NCI-H2107 treated with DMSO at 0.1 percent for 48 hours (cell line): ENCODE data around the gene MICAL2.
A peak's percentile ranks its signal among the peaks of the same experiment; 100 is the strongest.

Source experiments
- DNase-seq: peaks from one replicate; lab custom pipeline; 2025; ENCODE audit not compliant: unreplicated experiment; lab: John Stamatoyannopoulos, UW

The MICAL2 gene

GRCh38 chr11:12166299-12167060 lies 56.1 kb downstream of the MICAL2 start:
- DNase-seq, result no peak

DNA sequence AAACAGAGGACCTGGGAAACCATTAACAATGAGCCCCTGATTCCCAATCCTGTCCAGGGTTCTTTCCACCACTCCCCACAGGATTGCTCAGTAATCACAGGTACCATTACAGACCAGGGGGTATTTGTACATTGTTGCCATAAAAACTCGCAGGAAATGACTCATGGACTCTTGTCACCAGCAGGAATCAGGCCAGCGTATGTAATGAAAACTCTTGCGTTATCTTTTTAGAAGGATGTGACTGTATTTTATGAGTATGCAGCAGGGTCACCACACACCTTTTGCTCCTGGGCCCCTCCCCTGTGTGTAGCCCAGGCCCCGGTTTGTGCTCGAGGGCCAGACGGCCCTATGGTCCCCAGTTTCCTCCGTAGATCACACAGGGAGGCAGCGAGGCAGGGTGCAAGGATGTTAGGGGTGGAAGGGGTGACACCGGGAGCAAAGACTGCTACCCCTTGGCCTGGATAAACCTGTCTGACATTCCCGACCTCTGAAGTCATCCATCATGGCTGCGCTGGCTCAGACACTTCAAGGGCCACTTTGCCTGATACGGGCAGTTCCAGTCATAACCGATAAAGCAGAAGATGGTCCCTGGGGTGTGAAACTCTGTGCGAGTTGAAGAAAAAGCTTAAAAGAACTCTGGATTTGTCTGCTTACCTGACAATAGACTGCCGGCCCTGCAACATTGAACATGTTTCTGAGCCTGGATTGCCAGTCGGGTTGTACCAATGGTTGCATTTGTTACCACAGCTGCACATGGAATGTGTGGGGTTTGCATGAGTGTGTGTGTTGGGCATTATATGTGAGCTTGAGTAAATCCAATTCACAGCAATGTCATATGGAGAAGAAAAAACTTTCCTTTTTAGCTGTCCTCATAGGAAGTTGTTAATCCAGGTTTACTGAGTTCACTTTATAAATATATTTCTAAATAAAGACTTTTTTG lies 56.9 kb downstream of the MICAL2 start:
- DNase-seq, result no peak

DNA sequence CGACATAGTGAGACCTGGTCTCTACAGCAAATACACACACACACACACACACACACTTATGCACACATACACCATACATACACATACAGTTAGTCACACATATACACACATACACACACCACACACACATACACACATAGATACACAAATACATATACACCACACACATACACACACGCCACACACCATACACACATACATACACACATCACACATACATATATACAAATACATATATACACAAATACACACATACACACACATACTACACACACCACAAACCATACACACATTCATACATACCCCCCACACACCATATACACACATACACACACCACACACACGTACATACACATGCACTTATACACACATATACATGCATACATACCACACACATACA lies 57.7 kb downstream of the MICAL2 start:
- no peak for DNase-seq

DNA sequence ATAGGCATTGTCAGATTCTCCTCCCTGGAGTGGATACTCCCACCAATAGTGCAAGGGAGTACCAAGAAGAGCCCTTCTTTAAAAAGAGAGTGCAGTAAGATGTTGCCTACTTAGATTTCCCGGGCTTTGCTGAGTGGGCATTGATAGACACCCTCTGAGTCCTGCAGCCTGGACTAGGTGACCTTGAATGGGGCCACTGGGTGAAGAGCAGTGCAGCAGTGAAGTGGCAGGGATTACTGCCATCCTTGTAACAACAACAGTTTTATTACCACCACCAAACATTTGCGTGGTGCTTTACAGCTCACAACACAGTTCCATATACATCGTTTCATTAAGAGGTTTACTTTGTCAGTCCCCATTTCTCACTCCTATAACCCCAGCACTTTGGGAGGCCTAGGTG lies 59.4 kb downstream of the MICAL2 start:
- no peak for DNase-seq

DNA sequence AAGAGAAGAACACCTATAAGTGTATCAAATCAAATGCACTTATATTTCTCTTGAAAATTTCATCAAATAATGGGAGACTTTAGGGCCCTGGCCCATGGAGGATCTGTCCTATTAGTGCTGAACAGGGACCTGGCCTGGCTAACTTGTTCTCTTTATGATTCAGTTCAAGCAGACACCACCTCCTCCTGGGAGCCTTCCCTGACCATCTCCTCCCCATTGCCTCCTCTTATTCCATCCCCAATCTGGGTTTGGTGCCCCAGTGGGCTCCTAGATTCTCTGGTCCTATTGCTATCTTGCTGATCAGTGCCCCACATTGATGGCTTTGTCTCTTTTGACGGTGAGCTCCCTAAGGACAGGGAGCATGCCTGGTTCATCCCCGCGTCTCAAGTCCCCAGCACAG lies 60.1 kb downstream of the MICAL2 start:
- DNase-seq, result no peak

DNA sequence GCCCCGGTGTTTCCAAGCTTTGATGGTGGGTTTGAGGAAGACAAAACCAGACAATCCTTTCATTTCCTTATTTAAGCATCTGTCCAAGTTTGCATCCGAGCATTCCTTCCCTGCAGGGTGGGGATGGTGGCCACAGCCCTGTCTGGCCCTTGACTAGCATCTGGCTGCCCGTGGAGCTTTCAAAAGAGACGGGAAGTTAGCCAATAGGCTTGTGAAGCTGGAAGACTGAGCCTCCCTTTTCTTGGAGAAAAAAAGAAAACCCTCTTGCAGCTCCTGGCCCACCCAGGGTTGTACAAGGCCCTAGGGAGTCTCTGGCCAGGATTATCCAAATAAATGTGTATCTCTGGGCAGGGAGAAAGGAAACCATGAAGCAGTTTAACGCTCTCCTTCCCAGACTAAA lies 60.6 kb downstream of the MICAL2 start:
- no peak for DNase-seq

DNA sequence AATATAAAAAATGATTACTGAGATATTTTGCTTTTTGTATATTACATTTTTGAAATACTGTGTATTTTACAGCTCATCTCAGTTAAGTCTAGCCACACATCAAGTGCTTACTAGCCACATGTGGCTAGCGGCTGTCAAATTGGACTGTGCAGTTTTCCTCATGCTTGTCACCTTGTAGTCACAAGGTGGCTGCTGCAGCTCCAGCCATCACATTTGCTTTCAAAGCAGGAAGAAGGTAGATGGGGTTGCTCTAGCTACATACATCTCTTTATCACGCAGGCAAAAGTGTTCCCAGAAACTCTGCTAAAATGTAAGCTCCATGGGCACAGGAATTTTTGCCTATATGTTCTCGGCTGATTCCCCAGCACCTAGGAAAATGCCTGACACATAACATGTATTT lies 61.5 kb downstream of the MICAL2 start:
- DNase-seq, result no peak

DNA sequence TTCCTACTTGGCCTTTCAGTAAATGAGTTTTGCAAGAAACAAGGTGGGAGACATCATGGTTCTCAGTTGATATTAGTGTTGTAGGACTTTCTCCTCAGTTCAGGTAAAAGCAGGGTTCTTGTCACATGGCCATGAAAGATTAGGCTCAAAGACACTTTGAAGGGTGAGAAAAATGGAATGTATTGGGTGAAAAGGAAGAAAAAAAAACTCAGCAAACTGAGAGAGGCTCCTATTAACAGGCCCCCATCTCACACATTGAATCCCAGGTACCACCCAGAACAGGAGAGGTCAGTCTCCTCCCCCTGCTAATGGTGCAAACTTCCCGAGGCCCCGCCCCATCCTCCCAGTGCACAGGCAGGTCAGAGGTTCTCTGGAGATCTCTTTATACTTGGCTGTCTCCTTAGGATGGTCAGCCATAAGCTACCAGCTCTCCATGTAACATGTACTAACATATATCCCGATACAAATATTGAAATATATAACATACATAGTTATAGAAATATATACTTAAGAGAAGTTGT lies 62.2 kb downstream of the MICAL2 start:
- DNase-seq, result no peak

DNA sequence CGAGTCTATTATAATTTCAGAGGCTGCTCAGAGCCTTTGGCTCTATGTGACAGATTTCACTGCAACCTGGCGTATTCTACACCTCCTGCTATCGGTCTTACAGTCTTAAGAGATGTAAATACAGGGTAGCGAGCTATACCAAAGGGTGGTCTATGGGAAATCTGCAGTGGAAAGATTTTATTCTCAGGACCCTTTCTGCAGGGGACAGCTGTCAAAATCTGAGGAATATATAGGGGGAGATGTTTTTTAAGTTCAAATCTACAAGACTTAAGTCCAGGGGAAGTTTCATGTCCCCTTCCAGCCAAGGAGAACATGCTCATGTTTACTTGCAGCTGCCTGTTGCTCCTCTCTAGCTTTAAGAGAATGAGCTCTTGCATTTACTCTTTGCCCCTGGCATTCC lies 62.7 kb downstream of the MICAL2 start:
- DNase-seq, result no peak

GRCh38 chr11:12174128-12174476 lies 63.7 kb downstream of the MICAL2 start:
- DNase-seq, result no peak

DNA sequence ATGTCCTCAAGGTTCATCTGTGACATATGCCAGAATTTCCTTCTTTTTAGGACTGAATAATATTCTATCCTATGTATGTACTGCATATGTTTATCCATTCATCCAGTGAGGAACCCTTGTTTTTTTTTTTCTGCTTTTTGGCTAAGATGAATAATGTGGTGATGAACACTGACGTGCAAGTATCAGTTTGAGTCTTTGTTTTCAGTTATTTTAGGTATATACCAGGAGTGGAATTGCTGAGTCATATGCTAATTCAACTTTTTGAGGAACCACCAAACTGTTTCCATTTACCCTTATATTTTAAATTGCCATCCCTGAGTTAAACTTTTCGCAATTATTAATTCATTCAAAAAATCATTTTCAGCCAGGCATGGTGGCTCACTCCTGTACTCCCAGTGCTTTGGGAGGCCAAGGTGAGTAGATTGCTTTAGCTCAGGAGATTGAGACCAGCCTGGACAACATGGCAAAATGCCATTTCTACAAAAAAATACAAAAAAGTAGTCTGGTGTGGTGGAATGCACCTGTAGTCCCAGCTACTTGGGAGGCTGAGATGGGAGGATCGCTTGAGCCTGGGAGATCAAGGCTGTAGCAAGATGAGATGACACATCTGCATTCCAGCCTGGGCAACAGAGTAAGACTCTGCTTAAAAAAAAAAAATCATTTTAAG lies 64.2 kb downstream of the MICAL2 start:
- no peak for DNase-seq

- DNase-seq, result no peak
These were observed 65.4 kb downstream of the MICAL2 start for GRCh38 chr11:12175694-12176241.

DNA sequence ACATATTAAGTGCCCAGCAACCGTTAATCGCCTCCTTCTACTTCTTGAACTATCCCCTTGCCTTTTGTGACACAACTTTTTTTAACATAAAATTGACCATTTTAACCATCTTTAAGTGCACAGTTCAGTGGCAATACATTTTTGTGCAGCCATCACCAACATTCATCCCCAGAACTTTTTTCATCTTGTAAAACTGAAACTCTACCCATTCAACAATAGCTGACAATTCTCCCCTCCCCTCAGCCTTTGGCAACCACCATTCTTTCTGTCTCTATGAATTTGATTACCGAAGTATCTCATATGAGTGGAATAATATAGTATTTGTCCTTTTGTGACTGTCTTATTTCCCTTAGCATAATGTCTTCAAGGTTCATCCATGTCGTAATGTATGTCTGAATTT lies 66.0 kb downstream of the MICAL2 start:
- DNase-seq, result no peak

- DNase-seq, result no peak
These were observed 67.4 kb downstream of the MICAL2 start for GRCh38 chr11:12177739-12178338.

DNA sequence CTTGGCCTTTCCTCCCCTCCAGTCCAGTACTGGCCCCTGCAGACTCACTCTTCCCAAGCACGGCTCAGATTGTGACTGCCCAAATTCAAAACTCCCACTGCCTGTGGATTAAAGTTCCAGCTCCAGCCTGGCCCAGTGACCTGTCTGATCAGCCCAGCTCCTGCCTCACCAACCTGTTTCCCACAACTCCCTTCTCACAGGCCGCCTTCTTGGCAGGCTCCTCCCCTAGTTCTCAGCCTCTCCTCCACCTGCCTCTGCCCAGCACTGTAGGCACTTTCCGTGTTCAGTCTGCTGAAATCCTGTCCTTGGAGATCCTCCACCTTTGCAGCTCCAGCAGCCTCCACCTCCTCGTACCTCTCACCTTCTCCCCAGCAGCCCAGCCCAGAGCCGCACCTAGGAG lies 68.6 kb downstream of the MICAL2 start:
- DNase-seq, result peak; percentile 66

- peak; percentile 76 for DNase-seq
These were observed 69.1 kb downstream of the MICAL2 start for GRCh38 chr11:12179531-12179930.

DNA sequence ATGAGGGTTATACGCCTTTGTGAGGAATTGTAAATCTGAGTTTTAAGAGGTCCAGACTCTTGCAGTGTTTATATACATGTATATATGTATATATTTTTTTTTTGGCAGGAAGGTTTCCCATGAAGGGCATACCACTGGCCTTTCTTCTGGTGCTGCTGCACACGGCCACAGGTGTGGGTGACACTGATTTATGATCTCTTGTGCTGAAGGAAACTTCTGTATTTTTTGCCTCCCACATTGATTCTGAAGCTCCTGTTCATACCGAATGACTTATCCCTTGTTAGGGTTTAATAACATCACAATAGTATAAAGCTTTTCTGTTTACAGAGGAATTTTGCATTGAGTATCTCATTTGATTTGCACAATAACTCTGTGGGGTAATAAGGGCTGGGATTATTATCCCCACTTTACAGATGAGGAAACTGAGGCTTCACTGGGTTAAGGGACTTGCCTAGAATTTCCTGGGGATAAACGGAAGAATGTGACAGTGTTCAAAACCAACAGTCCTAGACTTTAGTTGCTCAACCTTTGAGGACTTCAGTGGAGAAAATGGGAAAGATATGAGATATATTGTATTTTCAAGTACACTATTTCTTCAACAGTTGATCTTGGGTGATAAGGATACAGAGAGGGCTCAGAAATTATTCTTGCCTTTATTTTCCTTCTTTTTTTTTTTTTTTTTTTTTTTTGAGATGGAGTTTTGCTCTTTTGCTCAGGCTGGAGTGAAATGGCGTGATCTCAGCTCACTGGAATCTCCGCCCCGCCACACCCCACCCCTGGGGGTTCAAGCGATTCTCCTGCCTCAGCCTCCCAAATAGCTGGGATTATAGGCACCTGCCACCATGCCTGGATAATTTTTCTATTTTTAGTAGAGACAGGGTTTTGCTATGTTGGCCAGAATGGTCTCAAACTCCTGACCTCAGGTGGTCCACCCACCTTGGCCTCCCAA lies 70.1 kb downstream of the MICAL2 start:
- DNase-seq, result no peak

DNA sequence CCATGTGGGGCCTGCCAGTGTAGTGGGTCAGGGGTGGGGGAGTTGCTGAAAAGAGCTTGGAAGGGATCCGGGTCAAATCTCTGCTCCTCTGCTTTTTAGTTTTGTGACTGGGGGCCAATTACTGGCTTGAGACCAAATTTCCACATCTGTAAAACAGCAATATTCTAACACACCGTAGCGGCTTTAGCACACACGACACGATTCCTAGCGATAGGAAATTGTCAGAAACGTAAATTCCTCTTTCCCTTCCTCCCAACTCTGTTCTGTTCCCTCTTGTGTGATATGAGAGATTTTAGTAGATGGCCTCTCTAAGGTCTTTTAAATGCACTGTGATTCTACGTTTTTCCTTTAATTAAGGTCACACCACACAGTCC lies 71.9 kb downstream of the MICAL2 start:
- no peak for DNase-seq

DNA sequence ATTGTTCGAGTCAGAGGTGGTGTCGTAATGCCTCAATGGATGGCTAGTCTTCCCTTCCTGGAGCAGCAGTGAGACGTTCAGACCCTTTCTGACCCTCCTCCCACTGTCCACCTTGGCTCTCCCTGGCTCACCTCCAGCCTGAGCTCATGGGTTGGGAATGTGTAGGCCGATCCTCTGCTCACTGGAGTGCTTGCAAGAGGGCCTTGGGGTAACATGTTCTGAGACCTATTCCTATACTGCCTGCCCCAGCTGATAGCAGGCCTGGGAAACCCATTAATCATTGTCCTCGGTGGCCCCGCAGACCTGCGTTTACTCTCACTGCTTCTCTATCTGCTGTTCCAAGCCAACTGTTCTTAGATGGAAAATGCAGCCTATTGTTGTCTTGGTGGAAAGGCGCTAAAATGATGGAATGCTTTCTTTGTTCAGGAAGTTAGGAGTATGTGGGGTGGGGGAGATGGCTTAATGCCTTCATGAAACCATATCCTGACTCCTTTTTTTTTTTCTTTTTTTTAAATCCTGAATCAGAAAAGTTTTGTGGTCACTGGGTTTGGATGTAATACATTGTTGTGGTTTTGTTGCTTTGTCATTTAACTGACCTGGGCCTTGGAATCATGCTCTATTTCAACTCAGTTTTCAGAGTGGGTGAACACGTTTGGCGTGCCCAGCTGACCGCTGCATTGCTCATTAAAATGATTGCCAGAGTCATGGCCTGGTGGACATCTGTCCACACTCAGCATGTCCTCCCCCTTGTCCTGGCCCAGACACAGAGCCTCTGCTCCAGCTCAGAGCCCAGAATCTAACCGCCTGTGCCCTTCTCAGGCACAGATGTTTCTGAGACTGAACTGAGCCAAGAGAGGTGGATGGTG lies 72.5 kb downstream of the MICAL2 start:
- peak; percentile 34 for DNase-seq
